GM20000 (cell line): ENCODE results near the gene GCLC.
A peak's percentile ranks its signal among the peaks of the same experiment; 100 is the strongest.

ENCODE experiments used
- DNase-seq: peaks from one replicate; pipeline ENCODE4 v3.0.0; 2012; ENCODE audit warnings: low spot score
- CTCF ChIP-seq: IDR thresholded peaks from 2 replicates; pipeline ENCODE4 v1.5.1; 2012; ENCODE audit warnings: mild to moderate bottlenecking, control low read depth; ENCODE audit errors: extremely low read depth, missing control alignments

GCLC gene

GRCh38 chr6:53461041-53461656 is 83.8 kb downstream of the GCLC start:
- no peak for TF ChIP-seq CTCF
- peak; percentile 33 for DNase-seq

- no peak for DNase-seq
- TF ChIP-seq CTCF = no peak
These were observed 86.6 kb downstream of the GCLC start for GRCh38 chr6:53458105-53458866.

- no peak for TF ChIP-seq CTCF
- DNase-seq = no peak
These were observed 88.1 kb downstream of the GCLC start for GRCh38 chr6:53456809-53457208.

GRCh38 chr6:53455678-53456077 is 89.2 kb downstream of the GCLC start:
- no peak for DNase-seq
- TF ChIP-seq CTCF = no peak

GRCh38 chr6:53451165-53451564 is 93.7 kb downstream of the GCLC start:
- no peak for TF ChIP-seq CTCF
- no peak for DNase-seq

GRCh38 chr6:53447865-53448264 is 97.0 kb downstream of the GCLC start:
- DNase-seq = no peak
- TF ChIP-seq CTCF = no peak
